OCI-LY3 (cell line): Measurements from ENCODE around the gene CCDC66.

ENCODE experiments used
- CTCF ChIP-seq: fragments of 200-600, 300-600 bp; sonication (generic); IDR thresholded peaks from 2 replicates; pipeline ENCODE4 v1.5.1; 2014; ENCODE audit warnings: antibody characterized with exemption, low read length, low read depth
- EZH2phosphoT487 ChIP-seq: fragments of 200-600 bp; shearing (Covaris generic); IDR thresholded peaks from 2 replicates; pipeline ENCODE4 v1.6.1; 2018; ENCODE audit warnings: antibody characterized with exemption, mixed run types, low read depth

DNA sequence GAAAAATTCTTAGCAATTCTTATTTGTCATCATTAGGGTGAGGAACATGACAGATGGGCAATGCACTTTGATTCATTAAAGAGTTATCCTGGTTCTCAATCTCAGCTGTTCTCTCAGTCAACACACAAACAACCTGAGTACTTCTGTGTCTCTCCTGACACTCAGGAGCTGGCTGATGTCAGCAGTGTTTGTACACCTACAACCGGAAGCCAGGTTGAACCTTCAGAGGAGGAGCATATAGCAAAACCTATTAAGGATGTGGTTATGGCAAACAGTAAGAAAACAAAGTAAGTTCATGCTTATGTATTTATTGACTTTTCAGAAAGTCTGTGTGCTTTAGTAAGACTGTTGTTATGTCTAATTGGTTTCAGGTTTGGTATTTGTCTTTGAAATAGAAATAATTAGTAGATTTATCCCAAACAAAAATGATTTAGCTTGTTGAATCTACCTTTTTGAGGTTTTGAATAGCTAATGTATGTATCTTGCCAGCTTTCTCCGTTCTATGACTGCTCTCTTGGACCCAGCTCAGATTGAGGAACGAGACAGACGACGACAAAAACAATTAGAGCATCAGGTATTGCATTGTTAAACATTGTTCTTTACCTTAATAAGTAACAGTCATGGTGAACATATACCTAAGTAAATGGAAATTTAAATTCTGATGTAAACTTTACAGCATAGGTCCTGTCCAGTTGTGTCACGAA is 36.6 kb downstream of the CCDC66 start:
- no peak for TF ChIP-seq CTCF
- TF ChIP-seq EZH2phosphoT487, result no peak
